Measurements from ENCODE around the gene TBCK.

GRCh38 chr4:106289737-106290136, 26.3 kb downstream of the TBCK start:
- TF ChIP-seq POLR2A (IDR thresholded peaks at IDR 0.05; ENCODE audit: low read depth, low read length) (no peak), PAX5 (IDR thresholded peaks at IDR 0.05; ENCODE audit: insufficient read depth, low read length, severe bottlenecking) (no peak), TAF1 (IDR thresholded peaks at IDR 0.05; ENCODE audit: low read depth, low read length) (no peak), POLR2AphosphoS5 (IDR thresholded peaks at IDR 0.05; ENCODE audit: low read depth, low read length) (no peak)
